Spleen (tissue), 11 donors: ENCODE results near the gene SLC28A3. TPM values are rescaled to one million over a fixed set of nuclear protein-coding genes. Genes with fewer than 3 reads are reported as not detected.

ENCODE experiments used
- DNase-seq: peaks from one replicate; pipeline ENCODE4 v3.0.0-alpha.2; 2020
- H3K27ac ChIP-seq, 8 donors: fragments of 200-600 bp; sonication (generic) in 7 of 8; 1 replicate in 4 of 8; 2 replicates in 4 of 8; pipeline versions ENCODE4 v1.5.0 to v1.8.0; 2016 to 2021; ENCODE audit warnings: inconsistent platforms in 4 of 8, mild to moderate bottlenecking in 4 of 8, moderate library complexity in 1 of 8
- H3K27me3 ChIP-seq, 7 donors: fragments of 200-600 bp; sonication (generic) in 6 of 7; replicated peaks in 1 of 7; 1 replicate in 4 of 7; 2 replicates in 3 of 7; pipeline versions ENCODE4 v1.5.0 to v1.8.0; 2016 to 2021; ENCODE audit warnings: inconsistent platforms in 3 of 7, mild to moderate bottlenecking in 1 of 7
- H3K36me3 ChIP-seq, 6 donors: fragments of 200-600 bp; sonication (generic) in 5 of 6; 1 replicate in 4 of 6; 2 replicates in 2 of 6; pipeline versions ENCODE4 v1.5.0 to v1.8.0; 2016 to 2021; ENCODE audit warnings: inconsistent platforms in 2 of 6
- H3K4me1 ChIP-seq, 6 donors: fragments of 200-600 bp; sonication (generic) in 5 of 6; 1 replicate in 3 of 6; 2 replicates in 3 of 6; pipeline versions ENCODE4 v1.5.0 to v1.8.0; 2016 to 2021; ENCODE audit warnings: inconsistent platforms in 3 of 6
- H3K4me3 ChIP-seq, 8 donors: fragments of 200-600 bp; sonication (generic) in 7 of 8; 1 replicate in 4 of 8; 2 replicates in 4 of 8; pipeline versions ENCODE4 v1.5.0 to v1.8.0; 2016 to 2021; ENCODE audit warnings: inconsistent platforms in 4 of 8, mild to moderate bottlenecking in 4 of 8, moderate library complexity in 2 of 8
- H3K9me3 ChIP-seq, 8 donors: fragments of 200-600 bp; sonication (generic) in 7 of 8; 1 replicate in 4 of 8; 2 replicates in 4 of 8; pipeline versions ENCODE4 v1.5.0 to v1.8.0; 2016 to 2021; ENCODE audit warnings: inconsistent platforms in 4 of 8
- CTCF ChIP-seq, 11 experiments: fragments of 200-600 bp in 7 of 11; fragments of 450-650 bp in 4 of 11; sonication (generic) in 4 of 11; IDR thresholded peaks in 8 of 11; conservative IDR thresholded peaks in 3 of 11; 1 replicate in 7 of 11; 2 replicates in 4 of 11; pipeline versions ENCODE4 v1.4.0 to v1.8.0; 2016 to 2021; ENCODE audit warnings: antibody characterized with exemption in 11 of 11, inconsistent platforms in 4 of 11, mild to moderate bottlenecking in 1 of 11
- POLR2A ChIP-seq, 3 donors: fragments of 450-650 bp; IDR thresholded peaks; one replicate each; pipeline ENCODE4 v1.5.1; 2017; ENCODE audit warnings: antibody characterized with exemption in 3 of 3, mild to moderate bottlenecking in 1 of 3
- POLR2AphosphoS5 ChIP-seq, 3 donors: sonication (generic); formaldehyde crosslinking; IDR thresholded peaks; one replicate each; pipeline ENCODE4 v1.5.1; 2017; ENCODE audit warnings: antibody characterized with exemption in 3 of 3
- WGBS, 5 donors: extraction: QIAGEN DNeasy Blood & Tissue Kit in 3 of 5; methylation state at CpG; one replicate each; pipeline versions ENCODE4 v1.1.5 to v1.1.7; 2013 to 2018; 5-methylcytosine and 5-hydroxymethylcytosine counted together
- intact Hi-C: fragments of 100-400 bp; cut with DNase I; formaldehyde crosslinking; loops from one replicate; pipeline ENCODE4 v1.15.0; 2023; ENCODE audit warnings: low total_unique reads
- polyA plus RNA-seq, 3 donors: library from polyadenylated mRNA; stranded (reverse); fragments of 200-250 nt; gene quantifications; one replicate each; pipeline ENCODE4 v1.2.1, GENCODE V29; 2013
- total RNA-seq, 7 donors: library from RNA; depleted of rRNA in 3 of 7; stranded (reverse); fragments of >200 nt in 3 of 7; fragmentation: NEBNext Ultra II Directional in 4 of 7; extraction: Animal tissue kit (Norgen Biotek cat#: 25700) in 4 of 7; gene quantifications; one replicate each; pipeline versions ENCODE4 v1.1.0 to v1.2.1, GENCODE V29; 2016 to 2021
- donor health status: healthy with polysubstance abuse.
- donor health status: DM: no; HTN: no; CAD: no; lungs with moderate emphysema.
- donor health status: DM: no; HTN: no; CAD: no.
- donor health status: Bipolar disorder and iron deficiency.
- donor health status: healthy.
- donor health status: DM: no; HTN: no; CAD: no.
- donor health status: DM: yes; HTN: yes; CAD: no.

The SLC28A3 gene
- total and polyA plus RNA-seq, 10 donors: 0.06 to 1.2 (median 0.57) TPM; not detected in 1

GRCh38 chr9:84320231-84320630 is 20.3 kb downstream of the SLC28A3 start:
- 78 to 90% (median 83%) methylated on average over 1 of the region's 1 CpG for WGBS, 5 donors
- H3K27ac ChIP-seq: no peak overlapping the region

GRCh38 chr9:84319632-84320031 is 20.9 kb downstream of the SLC28A3 start:
- TF ChIP-seq CTCF (IDR thresholded peaks at IDR 0.05 in 8 of 11, conservative IDR thresholded peaks at IDR 0.05 in 3 of 11) (no peak), POLR2A (IDR thresholded peaks at IDR 0.05) (no peak), POLR2AphosphoS5 (IDR thresholded peaks at IDR 0.05) (no peak)
- Histone ChIP-seq H3K9me3 (no peaks in the 10 kb centered on the region), H3K4me1 (peaks cover 0 to 39% (median 10%) of the 10 kb centered on the region in 6 donors), H3K4me3 (no peak overlapping the region), H3K27me3 (no peaks in the 10 kb centered on the region), H3K36me3 (no peaks in the 10 kb centered on the region), H3K27ac (no peak overlapping the region)
- WGBS, 5 donors: 74 to 93% (median 87%) methylated on average over 4 of the region's 4 CpGs
- no peak for DNase-seq
- intact Hi-C loops: loop anchor here (5.0 kb wide), 1 partner anchor 382 kb away; no protein-coding TSS in a partner anchor

More at GRCh38 chr9:84320231-84320630, 20.3 kb downstream of the SLC28A3 start:
- H3K9me3 ChIP-seq: no peaks in the 10 kb centered on the region
- H3K36me3 ChIP-seq: no peaks in the 10 kb centered on the region
- no peaks in the 10 kb centered on the region for H3K27me3 ChIP-seq
- peaks cover 0 to 33% (median 4%) of the 10 kb centered on the region in 6 donors for H3K4me1 ChIP-seq
- TF ChIP-seq CTCF (IDR thresholded peaks at IDR 0.05 in 8 of 11, conservative IDR thresholded peaks at IDR 0.05 in 3 of 11) (no peak), POLR2AphosphoS5 (IDR thresholded peaks at IDR 0.05) (no peak), POLR2A (IDR thresholded peaks at IDR 0.05) (no peak)
- no peak overlapping the region for H3K4me3 ChIP-seq
- intact Hi-C loops: no loop called here
- DNase-seq: no peak

- no peak for TF ChIP-seq POLR2AphosphoS5 (IDR thresholded peaks at IDR 0.05)
- TF ChIP-seq CTCF (IDR thresholded peaks at IDR 0.05 in 8 of 11, conservative IDR thresholded peaks at IDR 0.05 in 3 of 11): no peak
- TF ChIP-seq POLR2A (IDR thresholded peaks at IDR 0.05): no peak
- intact Hi-C loops: loop anchor here (5.0 kb wide), 1 partner anchor 382 kb away; no protein-coding TSS in a partner anchor
- Histone ChIP-seq H3K4me3 (no peak overlapping the region), H3K9me3 (no peaks in the 10 kb centered on the region), H3K27me3 (no peaks in the 10 kb centered on the region), H3K36me3 (no peaks in the 10 kb centered on the region), H3K27ac (no peak overlapping the region), H3K4me1 (peaks cover 0 to 36% (median 10%) of the 10 kb centered on the region in 6 donors)
- no peak for DNase-seq
- WGBS, 5 donors: 54 to 75% (median 65%) methylated on average over 2 of the region's 2 CpGs
Measured at GRCh38 chr9:84318981-84319380, 21.6 kb downstream of the SLC28A3 start.

- peaks cover 0 to 25% (median 10%) of the 10 kb centered on the region in 6 donors for H3K4me1 ChIP-seq
- no peak overlapping the region for H3K4me3 ChIP-seq
- intact Hi-C loops: loop anchor here (5.0 kb wide), 1 partner anchor 380 kb away; no protein-coding TSS in a partner anchor
- no peak overlapping the region for H3K27ac ChIP-seq
- no peaks in the 10 kb centered on the region for H3K36me3 ChIP-seq
- H3K9me3 ChIP-seq: no peaks in the 10 kb centered on the region
- DNase-seq: no peak
- 83 to 94% (median 92%) methylated on average over 2 of the region's 2 CpGs for WGBS, 5 donors
- H3K27me3 ChIP-seq: no peaks in the 10 kb centered on the region
- TF ChIP-seq CTCF (IDR thresholded peaks at IDR 0.05 in 8 of 11, conservative IDR thresholded peaks at IDR 0.05 in 3 of 11) (no peak), POLR2AphosphoS5 (IDR thresholded peaks at IDR 0.05) (no peak), POLR2A (IDR thresholded peaks at IDR 0.05) (no peak)
Measured at GRCh38 chr9:84317563-84317962, 23.0 kb downstream of the SLC28A3 start.
